HepG2 (cell line): ENCODE results near the gene ZBED3. TPM values are rescaled to one million over a fixed set of nuclear protein-coding genes. Genes with fewer than 3 reads are reported as not detected.

Source experiments
- CENPX ChIP-seq: sonication (generic); formaldehyde crosslinking; IDR thresholded peaks from 2 replicates; pipeline ENCODE4 v1.9.0; 2021; ENCODE audit warnings: mild to moderate bottlenecking, missing genetic modification reagents, moderate library complexity
- HDAC2 ChIP-seq: sonication (generic); formaldehyde crosslinking; IDR thresholded peaks from 2 replicates; pipeline ENCODE4 v1.4.0; 2020; ENCODE audit warnings: missing genetic modification reagents
- IRX3 ChIP-seq: sonication (generic); formaldehyde crosslinking; IDR thresholded peaks from 2 replicates; pipeline ENCODE4 v1.8.1; 2023; ENCODE audit warnings: mild to moderate bottlenecking, low read depth, missing genetic modification reagents, borderline replicate concordance
- NFIB ChIP-seq: sonication (generic); formaldehyde crosslinking; IDR thresholded peaks from 2 replicates; pipeline ENCODE4 v1.9.0; 2021; ENCODE audit warnings: missing genetic modification reagents, mild to moderate bottlenecking, borderline replicate concordance
- NRL ChIP-seq: sonication (generic); formaldehyde crosslinking; IDR thresholded peaks from 2 replicates; pipeline ENCODE4 v1.5.0; 2020; ENCODE audit warnings: missing genetic modification reagents, mild to moderate bottlenecking, moderate library complexity, borderline replicate concordance
- SAP130 ChIP-seq: IDR thresholded peaks from 2 replicates; pipeline ENCODE4 v1.6.1; 2016; ENCODE audit warnings: low read depth
- TAF15 ChIP-seq: fragments of 200-400 bp; formaldehyde crosslinking; IDR thresholded peaks from one replicate; pipeline ENCODE4 v1.6.1; 2018; ENCODE audit warnings: mild to moderate bottlenecking, low read depth, low read length; ENCODE audit not compliant: poor library complexity, severe bottlenecking
- ZNF350 ChIP-seq: sonication (generic); formaldehyde crosslinking; IDR thresholded peaks from 2 replicates; pipeline ENCODE4 v1.4.0; 2020; ENCODE audit warnings: mild to moderate bottlenecking, low read depth, missing genetic modification reagents, borderline replicate concordance
- ZNF547 ChIP-seq: sonication (generic); formaldehyde crosslinking; IDR thresholded peaks from 2 replicates; pipeline ENCODE4 v1.5.1; 2020; ENCODE audit warnings: mild to moderate bottlenecking, missing genetic modification reagents
- ZNF550 ChIP-seq: sonication (generic); formaldehyde crosslinking; IDR thresholded peaks from 2 replicates; pipeline ENCODE4 v1.4.0; 2020; ENCODE audit warnings: mild to moderate bottlenecking, missing genetic modification reagents, borderline replicate concordance
- ZNF577 ChIP-seq: sonication (generic); formaldehyde crosslinking; IDR thresholded peaks from 2 replicates; pipeline ENCODE4 v1.4.0; 2020; ENCODE audit warnings: mild to moderate bottlenecking, low read depth, missing genetic modification reagents, borderline replicate concordance
- polyA plus RNA-seq, 8 experiments: library from polyadenylated mRNA; depleted of rRNA in 3 of 8; stranded (reverse) in 7 of 8; unstranded in 1 of 8; fragments of >200 nt; fragmentation: Illumina TruSeq in 4 of 8; extraction: Trizol in 4 of 8; gene quantifications; 2 replicates each; pipeline versions ENCODE4 v1.2.1 to v1.2.3, GENCODE V29; 2011 to 2016; ENCODE audit warnings: low read depth in 4 of 8, missing spikeins in 1 of 8, mixed read lengths in 1 of 8; ENCODE audit not compliant: insufficient read depth in 1 of 8
- total RNA-seq, 5 experiments: library from RNA; depleted of rRNA; stranded (reverse); fragments of >200 nt; fragmentation: Illumina TruSeq; extraction: Trizol; gene quantifications; 2 replicates each; pipeline ENCODE4 v1.2.3, GENCODE V29; 2016; ENCODE audit warnings: low read depth in 1 of 5
- TF ChIP-seq, protein P1 (sequence below): sonication (generic); formaldehyde crosslinking; conservative IDR thresholded peaks from 2 replicates; pipeline ENCODE4 v1.4.0; 2020; ENCODE audit warnings: mild to moderate bottlenecking, missing genetic modification reagents, moderate library complexity
- TF ChIP-seq, protein P2 (sequence below): sonication (generic); formaldehyde crosslinking; IDR thresholded peaks from 2 replicates; pipeline ENCODE4 v1.4.0; 2020; ENCODE audit warnings: missing genetic modification reagents, borderline replicate concordance
- TF ChIP-seq, protein P3 (sequence below): sonication (generic); formaldehyde crosslinking; IDR thresholded peaks from 2 replicates; pipeline ENCODE4 v1.5.0; 2020; ENCODE audit warnings: missing genetic modification reagents
- TF ChIP-seq, protein P4 (sequence below): IDR thresholded peaks from 2 replicates; pipeline ENCODE4 v1.6.1; 2016; ENCODE audit warnings: low read depth
- TF ChIP-seq, protein P5 (sequence below): sonication (generic); formaldehyde crosslinking; IDR thresholded peaks from 2 replicates; pipeline ENCODE4 v1.4.0; 2020; ENCODE audit warnings: missing genetic modification reagents; ENCODE audit errors: not compliant biosample characterization

Gene ZBED3
- total and polyA plus RNA-seq, 2 of the 13 experiments (the other 11 are each of a cell fraction or from before 2014, with no cell fraction given) = 2.3 to 8.1 TPM

DNA sequence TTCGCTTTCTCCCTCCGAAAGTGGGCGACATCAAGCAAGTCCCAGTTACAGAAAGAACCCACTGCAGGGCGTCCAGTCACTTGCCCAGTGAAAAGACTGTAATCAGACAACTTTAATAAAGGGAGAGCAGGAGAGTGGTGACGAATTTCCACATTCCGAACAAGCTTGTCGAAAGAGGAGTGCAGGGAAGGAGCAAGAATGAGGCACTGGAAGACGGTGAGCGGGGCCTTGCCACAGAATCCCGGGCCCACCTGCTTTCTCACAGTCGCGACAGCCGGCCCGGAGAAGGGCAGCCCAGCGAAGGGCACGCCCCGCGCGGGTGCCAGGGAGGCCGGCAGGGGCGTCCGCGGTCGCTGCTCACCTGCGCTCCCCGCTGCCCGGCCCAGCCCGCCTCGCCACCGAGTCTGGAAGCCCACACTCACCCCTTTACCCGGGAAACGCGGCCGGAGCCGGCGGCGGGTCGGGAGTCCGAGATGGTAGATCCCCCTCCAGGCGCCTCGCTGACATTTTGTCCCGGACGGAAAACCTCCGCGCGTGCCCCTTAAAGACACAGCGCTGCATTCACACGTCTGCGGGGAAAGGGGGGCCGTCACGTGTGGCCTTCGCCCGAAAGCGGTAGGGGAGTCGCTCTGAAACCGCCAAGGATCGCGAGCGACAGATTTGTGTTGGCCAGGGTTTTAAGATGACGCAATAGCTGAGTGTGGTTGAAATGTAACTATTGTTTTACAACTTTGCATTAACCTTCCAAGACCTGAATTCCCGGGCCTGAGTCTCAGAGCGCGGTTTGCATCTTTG is at the start of gene ZBED3 (continued):
- TF ChIP-seq, protein P1, sequence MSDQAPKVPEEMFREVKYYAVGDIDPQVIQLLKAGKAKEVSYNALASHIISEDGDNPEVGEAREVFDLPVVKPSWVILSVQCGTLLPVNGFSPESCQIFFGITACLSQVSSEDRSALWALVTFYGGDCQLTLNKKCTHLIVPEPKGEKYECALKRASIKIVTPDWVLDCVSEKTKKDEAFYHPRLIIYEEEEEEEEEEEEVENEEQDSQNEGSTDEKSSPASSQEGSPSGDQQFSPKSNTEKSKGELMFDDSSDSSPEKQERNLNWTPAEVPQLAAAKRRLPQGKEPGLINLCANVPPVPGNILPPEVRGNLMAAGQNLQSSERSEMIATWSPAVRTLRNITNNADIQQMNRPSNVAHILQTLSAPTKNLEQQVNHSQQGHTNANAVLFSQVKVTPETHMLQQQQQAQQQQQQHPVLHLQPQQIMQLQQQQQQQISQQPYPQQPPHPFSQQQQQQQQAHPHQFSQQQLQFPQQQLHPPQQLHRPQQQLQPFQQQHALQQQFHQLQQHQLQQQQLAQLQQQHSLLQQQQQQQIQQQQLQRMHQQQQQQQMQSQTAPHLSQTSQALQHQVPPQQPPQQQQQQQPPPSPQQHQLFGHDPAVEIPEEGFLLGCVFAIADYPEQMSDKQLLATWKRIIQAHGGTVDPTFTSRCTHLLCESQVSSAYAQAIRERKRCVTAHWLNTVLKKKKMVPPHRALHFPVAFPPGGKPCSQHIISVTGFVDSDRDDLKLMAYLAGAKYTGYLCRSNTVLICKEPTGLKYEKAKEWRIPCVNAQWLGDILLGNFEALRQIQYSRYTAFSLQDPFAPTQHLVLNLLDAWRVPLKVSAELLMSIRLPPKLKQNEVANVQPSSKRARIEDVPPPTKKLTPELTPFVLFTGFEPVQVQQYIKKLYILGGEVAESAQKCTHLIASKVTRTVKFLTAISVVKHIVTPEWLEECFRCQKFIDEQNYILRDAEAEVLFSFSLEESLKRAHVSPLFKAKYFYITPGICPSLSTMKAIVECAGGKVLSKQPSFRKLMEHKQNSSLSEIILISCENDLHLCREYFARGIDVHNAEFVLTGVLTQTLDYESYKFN = no peak; the same call in 1 of the 2 replicates
- TF ChIP-seq NFIB = no peak
- TF ChIP-seq, protein P2, sequence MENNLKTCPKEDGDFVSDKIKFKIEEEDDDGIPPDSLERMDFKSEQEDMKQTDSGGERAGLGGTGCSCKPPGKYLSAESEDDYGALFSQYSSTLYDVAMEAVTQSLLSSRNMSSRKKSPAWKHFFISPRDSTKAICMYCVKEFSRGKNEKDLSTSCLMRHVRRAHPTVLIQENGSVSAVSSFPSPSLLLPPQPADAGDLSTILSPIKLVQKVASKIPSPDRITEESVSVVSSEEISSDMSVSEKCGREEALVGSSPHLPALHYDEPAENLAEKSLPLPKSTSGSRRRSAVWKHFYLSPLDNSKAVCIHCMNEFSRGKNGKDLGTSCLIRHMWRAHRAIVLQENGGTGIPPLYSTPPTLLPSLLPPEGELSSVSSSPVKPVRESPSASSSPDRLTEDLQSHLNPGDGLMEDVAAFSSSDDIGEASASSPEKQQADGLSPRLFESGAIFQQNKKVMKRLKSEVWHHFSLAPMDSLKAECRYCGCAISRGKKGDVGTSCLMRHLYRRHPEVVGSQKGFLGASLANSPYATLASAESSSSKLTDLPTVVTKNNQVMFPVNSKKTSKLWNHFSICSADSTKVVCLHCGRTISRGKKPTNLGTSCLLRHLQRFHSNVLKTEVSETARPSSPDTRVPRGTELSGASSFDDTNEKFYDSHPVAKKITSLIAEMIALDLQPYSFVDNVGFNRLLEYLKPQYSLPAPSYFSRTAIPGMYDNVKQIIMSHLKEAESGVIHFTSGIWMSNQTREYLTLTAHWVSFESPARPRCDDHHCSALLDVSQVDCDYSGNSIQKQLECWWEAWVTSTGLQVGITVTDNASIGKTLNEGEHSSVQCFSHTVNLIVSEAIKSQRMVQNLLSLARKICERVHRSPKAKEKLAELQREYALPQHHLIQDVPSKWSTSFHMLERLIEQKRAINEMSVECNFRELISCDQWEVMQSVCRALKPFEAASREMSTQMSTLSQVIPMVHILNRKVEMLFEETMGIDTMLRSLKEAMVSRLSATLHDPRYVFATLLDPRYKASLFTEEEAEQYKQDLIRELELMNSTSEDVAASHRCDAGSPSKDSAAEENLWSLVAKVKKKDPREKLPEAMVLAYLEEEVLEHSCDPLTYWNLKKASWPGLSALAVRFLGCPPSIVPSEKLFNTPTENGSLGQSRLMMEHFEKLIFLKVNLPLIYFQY = peak; percentile 84
- no peak for TF ChIP-seq ZNF550
- TF ChIP-seq IRX3 = no peak
- no peak for TF ChIP-seq CENPX (CRISPR knock-in tag)
- peak; percentile 49; the same call in 1 of the 2 replicates for TF ChIP-seq NRL (CRISPR knock-in tag)
- TF ChIP-seq HDAC2 = 0 out of 2 replicates have a peak, but pooled peaks have one; percentile 26
- TF ChIP-seq, protein P3, sequence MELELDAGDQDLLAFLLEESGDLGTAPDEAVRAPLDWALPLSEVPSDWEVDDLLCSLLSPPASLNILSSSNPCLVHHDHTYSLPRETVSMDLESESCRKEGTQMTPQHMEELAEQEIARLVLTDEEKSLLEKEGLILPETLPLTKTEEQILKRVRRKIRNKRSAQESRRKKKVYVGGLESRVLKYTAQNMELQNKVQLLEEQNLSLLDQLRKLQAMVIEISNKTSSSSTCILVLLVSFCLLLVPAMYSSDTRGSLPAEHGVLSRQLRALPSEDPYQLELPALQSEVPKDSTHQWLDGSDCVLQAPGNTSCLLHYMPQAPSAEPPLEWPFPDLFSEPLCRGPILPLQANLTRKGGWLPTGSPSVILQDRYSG (CRISPR knock-in tag) = no peak
- TF ChIP-seq ZNF547 (CRISPR knock-in tag) = 0 out of 2 replicates have a peak, but pooled peaks have one; percentile 49
- no peak for TF ChIP-seq ZNF577 (CRISPR knock-in tag)
- TF ChIP-seq, protein P4, sequence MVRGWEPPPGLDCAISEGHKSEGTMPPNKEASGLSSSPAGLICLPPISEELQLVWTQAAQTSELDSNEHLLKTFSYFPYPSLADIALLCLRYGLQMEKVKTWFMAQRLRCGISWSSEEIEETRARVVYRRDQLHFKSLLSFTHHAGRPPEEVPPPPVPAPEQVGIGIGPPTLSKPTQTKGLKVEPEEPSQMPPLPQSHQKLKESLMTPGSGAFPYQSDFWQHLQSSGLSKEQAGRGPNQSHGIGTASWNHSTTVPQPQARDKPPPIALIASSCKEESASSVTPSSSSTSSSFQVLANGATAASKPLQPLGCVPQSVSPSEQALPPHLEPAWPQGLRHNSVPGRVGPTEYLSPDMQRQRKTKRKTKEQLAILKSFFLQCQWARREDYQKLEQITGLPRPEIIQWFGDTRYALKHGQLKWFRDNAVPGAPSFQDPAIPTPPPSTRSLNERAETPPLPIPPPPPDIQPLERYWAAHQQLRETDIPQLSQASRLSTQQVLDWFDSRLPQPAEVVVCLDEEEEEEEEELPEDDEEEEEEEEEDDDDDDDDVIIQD = no peak
- TF ChIP-seq, protein P5, sequence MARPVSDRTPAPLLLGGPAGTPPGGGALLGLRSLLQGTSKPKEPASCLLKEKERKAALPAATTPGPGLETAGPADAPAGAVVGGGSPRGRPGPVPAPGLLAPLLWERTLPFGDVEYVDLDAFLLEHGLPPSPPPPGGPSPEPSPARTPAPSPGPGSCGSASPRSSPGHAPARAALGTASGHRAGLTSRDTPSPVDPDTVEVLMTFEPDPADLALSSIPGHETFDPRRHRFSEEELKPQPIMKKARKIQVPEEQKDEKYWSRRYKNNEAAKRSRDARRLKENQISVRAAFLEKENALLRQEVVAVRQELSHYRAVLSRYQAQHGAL (CRISPR knock-in tag) = no peak
- peak; percentile 56; the same call in 1 of the 2 replicates for TF ChIP-seq ZNF350 (CRISPR knock-in tag)
- peak; percentile 28; the same call in 1 of the 2 replicates for TF ChIP-seq SAP130 (CRISPR knock-in tag)
- no peak for TF ChIP-seq TAF15
